Upper lobe of left lung (tissue), 4 donors: ENCODE results near the gene SSB.

Experiments used
- POLR2A ChIP-seq, 4 donors: fragments of 450-650 bp; IDR thresholded peaks; one replicate each; pipeline ENCODE4 v1.5.1; 2016 to 2017; ENCODE audit warnings: antibody characterized with exemption in 4 of 4, mild to moderate bottlenecking in 2 of 4
- POLR2AphosphoS5 ChIP-seq, 2 donors: sonication (generic); formaldehyde crosslinking; IDR thresholded peaks; one replicate each; pipeline ENCODE4 v1.5.1; 2017; ENCODE audit warnings: antibody characterized with exemption in 2 of 2
- TF ChIP-seq, protein P1 (sequence below), 6 experiments: fragments of 450-650 bp in 4 of 6; fragments of 200-600 bp in 2 of 6; sonication (generic) in 2 of 6; IDR thresholded peaks; one replicate each; pipeline ENCODE4 v1.5.1; 2016 to 2019; ENCODE audit warnings: antibody characterized with exemption in 6 of 6

DNA sequence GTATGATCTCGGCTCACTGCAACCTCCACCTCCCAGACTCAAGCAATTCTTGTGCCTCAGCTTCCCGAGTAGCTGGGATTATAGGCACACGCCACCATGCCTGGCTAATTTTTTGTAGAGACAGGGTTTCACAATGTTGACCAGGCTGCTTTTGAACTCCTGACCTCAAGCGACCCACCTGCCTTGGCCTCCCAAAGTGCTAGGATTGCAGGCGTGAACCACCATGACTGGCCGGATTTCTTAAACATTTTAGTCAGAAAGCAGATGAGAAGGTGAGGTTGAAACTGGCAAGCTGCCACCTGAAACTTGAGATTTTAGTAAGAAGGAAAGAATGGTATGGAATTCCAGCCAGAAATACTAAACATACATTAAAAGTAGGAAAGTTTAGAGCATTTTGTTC lies 33.1 kb upstream of the SSB start:
- TF ChIP-seq, protein P1, sequence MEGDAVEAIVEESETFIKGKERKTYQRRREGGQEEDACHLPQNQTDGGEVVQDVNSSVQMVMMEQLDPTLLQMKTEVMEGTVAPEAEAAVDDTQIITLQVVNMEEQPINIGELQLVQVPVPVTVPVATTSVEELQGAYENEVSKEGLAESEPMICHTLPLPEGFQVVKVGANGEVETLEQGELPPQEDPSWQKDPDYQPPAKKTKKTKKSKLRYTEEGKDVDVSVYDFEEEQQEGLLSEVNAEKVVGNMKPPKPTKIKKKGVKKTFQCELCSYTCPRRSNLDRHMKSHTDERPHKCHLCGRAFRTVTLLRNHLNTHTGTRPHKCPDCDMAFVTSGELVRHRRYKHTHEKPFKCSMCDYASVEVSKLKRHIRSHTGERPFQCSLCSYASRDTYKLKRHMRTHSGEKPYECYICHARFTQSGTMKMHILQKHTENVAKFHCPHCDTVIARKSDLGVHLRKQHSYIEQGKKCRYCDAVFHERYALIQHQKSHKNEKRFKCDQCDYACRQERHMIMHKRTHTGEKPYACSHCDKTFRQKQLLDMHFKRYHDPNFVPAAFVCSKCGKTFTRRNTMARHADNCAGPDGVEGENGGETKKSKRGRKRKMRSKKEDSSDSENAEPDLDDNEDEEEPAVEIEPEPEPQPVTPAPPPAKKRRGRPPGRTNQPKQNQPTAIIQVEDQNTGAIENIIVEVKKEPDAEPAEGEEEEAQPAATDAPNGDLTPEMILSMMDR (IDR thresholded peaks at IDR 0.05): no peak
- TF ChIP-seq POLR2AphosphoS5 (IDR thresholded peaks at IDR 0.05) (no peak), POLR2A (IDR thresholded peaks at IDR 0.05) (no peak)
